HG02763 (cell line): ENCODE measurements around the gene IFNE.
"Not testable (repeated sequence)": the region's sequence is repeated elsewhere in the genome, so short reads cannot be mapped to it uniquely, and the experiment has no call there.

ENCODE experiments used
- ATAC-seq: cut with Tn5 transposase; IDR thresholded peaks from one replicate; pipeline ENCODE4 v1.9.1; 2021; ENCODE audit warnings: mild to moderate bottlenecking, moderate library complexity; ENCODE audit not compliant: unreplicated experiment

The IFNE gene

DNA sequence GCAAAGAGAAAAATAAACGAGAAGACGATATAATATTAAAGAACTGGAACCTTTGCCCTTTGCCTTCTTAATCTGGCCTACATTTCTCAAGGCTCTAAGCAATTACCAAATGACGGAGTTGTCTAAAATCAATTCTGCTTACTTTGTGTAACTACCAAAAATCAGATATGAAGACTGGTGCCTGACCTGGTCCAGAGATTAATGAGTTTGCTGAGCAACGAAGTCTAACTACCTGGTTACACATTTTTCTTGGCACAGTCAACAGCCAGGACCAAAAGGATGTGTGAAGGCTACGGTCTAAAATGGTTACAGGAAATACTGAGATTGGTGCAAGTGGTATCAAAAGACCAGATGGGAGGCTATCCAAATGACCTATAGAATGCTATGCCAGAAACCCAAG is 17.8 kb upstream of the IFNE start:
- no peak for ATAC-seq

DNA sequence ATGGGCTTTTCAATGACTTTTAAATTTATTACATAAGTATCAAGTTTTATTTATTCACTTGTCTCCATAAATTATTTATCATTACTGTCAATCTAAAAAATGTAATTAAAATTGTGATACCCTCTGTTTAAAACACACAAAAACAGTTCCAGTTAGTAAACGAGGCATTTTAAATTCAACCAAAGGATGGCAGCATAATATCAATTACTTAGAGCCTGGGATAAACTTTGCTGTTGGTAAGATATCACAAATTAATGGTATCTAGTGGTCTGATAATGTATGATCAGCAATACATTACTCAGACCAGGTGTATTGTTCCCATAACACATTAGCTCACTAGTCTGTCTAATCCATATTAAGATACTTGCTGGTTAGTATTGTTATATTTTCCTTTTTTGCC is 9.6 kb upstream of the IFNE start:
- ATAC-seq, result no peak

DNA sequence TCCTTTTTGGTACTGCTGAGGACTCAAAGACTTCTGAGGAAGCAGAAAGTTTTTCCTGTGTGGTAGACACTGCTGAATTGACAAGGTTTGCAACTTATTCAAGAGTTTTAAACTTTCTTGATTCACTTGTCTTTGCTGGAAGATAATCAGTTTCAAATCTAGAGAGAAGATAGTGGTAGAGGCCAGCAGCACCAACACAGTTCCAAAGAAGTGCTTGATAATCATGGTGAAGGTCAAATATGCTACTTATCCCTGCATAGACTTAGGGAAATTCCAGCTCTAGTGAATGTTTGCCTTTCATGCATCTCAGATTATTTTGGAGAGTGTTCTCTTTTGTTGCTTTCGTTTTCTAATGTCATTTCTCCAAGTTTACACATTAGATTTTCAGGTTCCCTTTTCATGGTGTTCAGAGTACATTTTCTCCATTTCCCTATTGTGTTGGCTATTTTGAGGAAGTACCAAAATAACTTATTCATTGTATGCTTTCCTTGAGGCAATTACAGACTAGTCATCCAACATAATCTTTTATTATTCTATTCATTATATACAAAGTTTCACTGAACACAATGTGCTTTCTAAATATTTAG is 550 bp downstream of the IFNE start:
- ATAC-seq, result no peak

DNA sequence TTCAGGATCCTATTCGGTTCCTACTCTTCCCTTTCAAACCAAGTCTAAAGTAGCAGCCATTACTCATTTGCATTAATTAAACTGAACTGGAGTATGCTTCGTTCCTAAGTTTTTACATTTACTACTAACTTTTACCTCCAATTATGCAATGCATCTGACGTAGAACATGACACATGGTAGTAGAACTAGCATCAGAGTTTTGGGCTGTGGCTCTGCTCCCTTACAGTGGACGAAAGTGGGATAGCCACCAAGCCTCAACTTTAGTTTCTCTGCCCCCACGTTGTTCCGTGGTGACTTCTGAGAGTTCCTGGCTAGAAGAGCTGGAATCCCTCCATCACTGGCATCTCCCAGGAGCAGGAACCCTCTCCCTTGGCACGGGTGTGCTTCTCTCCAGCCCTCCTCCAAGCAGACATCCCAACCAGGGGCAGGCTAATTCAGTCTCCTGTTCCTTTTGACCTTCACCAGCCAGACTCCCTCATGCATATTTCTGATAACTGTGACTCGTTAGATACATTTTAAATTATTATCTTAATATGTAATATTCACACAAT is 2.9 kb downstream of the IFNE start:
- ATAC-seq, result no peak

- no peak for ATAC-seq
Measured at GRCh38 chr9:21477466-21477865, 4.6 kb downstream of the IFNE start.

GRCh38 chr9:21473236-21473635 is 8.9 kb downstream of the IFNE start:
- ATAC-seq, result no peak

GRCh38 chr9:21470126-21470525 is 12.0 kb downstream of the IFNE start:
- no peak for ATAC-seq

DNA sequence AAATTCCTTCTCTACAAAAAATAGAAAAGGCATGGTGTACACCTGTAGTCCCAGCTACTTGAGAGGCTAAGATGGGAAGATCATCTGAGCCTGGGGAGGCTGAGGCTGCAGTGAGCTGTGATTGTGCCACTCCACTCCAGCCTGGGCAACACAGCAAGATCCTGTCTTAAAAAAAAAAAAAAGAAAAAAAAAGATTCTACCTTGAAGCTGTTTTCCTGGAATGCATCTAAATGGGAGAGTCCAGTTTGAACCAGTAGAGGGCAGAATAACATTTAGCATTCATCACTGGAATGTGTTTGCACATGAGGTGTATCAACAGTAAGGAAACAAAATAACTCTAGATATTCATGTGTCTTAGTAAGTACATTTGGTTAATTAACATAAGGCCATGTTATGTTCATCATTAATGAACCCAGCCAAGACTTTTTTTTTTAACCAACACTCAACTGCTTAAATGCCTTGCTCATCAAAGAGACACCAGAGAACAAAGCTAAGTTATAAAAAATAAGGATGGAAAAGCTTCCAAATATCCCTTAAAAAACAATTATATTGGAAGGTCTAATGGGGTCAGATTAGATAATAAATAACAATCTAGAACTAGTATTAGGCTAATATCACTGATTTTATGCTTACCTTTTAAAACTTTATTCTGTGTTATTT is 16.1 kb downstream of the IFNE start:
- no peak for ATAC-seq

DNA sequence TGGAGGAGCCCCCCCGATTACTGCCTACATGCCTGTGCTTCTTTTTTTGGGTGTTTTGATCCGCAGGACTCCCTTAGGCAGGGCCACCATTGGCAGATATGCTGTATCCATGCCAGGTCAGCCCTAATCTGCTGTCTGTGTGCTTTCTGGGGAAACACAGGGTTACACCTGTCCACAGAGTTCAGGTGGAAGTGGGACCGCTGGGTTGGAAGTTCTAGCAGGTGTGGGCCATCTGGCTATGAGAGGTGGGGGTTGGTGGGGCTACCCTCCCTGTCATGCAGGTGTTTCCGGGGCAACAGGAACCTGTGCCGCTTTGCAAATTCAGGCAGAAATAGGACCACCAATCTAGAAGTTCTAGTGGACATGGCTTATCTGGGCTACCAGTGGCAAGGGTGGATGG is 17.0 kb downstream of the IFNE start:
- ATAC-seq, result no peak

- no peak for ATAC-seq
Measured at GRCh38 chr9:21461377-21461776, 20.7 kb downstream of the IFNE start.

DNA sequence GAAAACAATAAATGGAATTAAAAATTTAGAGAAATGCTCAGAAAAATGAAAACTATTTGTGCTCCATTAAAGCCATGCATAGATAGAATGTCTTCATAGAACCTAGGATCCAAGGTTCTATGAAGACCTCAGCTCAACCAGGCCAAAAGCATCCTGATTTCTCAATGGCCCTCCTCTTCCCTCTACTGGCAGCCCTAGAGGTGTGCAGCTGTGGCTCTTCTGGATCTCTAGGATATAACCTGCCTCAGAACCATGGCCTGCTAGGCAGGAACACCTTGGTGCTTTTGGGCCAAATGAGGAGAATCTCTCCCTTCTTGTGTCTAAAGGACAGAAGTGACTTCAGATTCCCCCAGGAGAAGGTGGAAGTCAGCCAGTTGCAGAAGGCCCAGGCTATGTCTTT is 26.8 kb downstream of the IFNE start:
- ATAC-seq, result peak; percentile 67

DNA sequence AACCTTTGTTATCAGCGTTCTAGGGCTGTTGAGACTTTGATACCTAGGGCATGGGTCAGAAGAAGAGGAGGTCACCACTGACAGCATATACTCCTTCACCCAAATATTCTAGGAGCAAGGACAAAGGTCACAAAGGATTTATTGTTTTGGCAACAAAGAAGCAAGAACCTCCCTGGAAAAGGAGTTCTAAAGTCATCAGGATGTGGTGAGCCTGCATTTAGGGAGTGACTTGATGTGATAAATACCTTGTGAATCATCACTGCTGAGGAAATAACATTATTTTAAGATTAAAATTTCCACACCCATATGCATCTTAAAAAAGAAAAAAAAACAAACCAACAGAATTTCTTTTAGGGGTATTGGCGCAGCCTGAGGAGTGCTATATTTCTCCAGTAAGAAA is 28.0 kb downstream of the IFNE start:
- no peak for ATAC-seq

- ATAC-seq, result no peak
Measured at GRCh38 chr9:21452681-21453080, 29.4 kb downstream of the IFNE start.

GRCh38 chr9:21450733-21451394 is 31.2 kb downstream of the IFNE start:
- ATAC-seq, result no peak

GRCh38 chr9:21449312-21449711 is 32.8 kb downstream of the IFNE start:
- ATAC-seq, result not testable (repeated sequence)

GRCh38 chr9:21443849-21444625 is 38.1 kb downstream of the IFNE start:
- ATAC-seq, result peak; percentile 81

DNA sequence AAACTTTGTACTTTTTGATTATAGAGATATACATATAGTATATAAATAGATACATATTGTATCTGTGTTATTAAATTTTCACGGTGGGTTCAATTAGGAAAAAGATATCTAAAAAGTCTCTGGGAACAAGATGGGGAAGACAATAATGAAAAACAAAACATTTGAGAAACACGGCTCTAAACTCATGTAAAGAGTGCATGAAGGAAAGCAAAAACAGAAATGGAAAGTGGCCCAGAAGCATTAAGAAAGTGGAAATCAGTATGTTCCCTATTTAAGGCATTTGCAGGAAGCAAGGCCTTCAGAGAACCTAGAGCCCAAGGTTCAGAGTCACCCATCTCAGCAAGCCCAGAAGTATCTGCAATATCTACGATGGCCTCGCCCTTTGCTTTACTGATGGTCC is 42.0 kb downstream of the IFNE start, which contains the start of gene IFNA1:
Gene IFNA1, plus strand, starts transcription at position 301 of the 400 bp plus-strand sequence. Its CDS starts 69 bp downstream, at position 370.
- ATAC-seq, result no peak

GRCh38 chr9:21435015-21435383 is 47.1 kb downstream of the IFNE start:
- not testable (repeated sequence) for ATAC-seq

DNA sequence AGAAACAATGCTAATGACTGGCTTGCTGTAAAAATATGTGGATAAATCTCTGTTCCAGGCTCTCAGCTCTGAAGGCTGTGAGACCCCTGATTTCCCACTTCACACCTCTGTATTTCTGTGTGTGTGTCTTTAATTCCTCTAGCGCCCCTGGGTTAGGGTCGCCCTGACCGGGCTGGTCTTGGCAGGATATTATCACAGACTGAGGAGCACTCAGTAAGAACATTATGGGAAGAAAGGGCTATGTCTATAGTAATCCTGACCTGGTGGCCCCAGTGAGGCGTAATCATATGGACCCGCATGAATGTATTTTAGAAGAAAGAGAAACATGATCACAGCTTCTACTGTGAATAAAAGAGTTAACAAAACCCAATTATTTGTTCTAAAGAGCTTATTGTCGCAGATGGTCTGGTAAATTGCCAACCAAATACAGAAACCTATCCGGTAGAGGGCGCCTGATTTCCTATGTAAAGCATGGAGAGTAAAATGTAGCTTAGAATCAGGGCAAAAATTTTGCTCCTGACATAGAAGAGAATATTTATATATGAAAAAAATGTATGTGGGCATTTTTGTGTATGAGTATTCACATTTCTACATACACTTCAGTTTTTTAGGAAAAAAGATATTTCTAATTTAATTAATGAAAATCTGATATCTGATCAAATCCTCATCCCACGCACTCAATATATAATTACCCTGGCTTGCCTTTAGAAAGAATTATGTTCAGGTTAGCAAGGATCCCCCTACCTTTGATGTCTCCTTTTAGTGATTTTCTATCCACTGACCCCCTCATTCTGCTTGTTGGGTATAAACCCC is 47.7 kb downstream of the IFNE start:
- ATAC-seq, result no peak

- ATAC-seq, result no peak
Measured at GRCh38 chr9:21432672-21433425, 49.3 kb downstream of the IFNE start.
